Subcutaneous adipose tissue (tissue), 4 donors: ENCODE measurements around the gene FAM193A. TPM values are rescaled to one million over a fixed set of nuclear protein-coding genes. Genes with fewer than 3 reads are reported as not detected.

Experiments
- total RNA-seq, 4 donors: library from RNA; depleted of rRNA; stranded (reverse); fragments of >200 nt; gene quantifications; one replicate each; pipeline ENCODE4 v1.1.0, GENCODE V29; 2016
- TF ChIP-seq, protein P1 (sequence below): fragments of 450-650 bp; IDR thresholded peaks from one replicate; pipeline ENCODE4 v1.5.1; 2016; ENCODE audit warnings: low read depth, mild to moderate bottlenecking, control low read depth, antibody characterized with exemption, moderate library complexity

Gene FAM193A
- total RNA-seq, 4 donors from 2014 or later = 16.5 to 39.2 (median 24.0) TPM

- TF ChIP-seq, protein P1, sequence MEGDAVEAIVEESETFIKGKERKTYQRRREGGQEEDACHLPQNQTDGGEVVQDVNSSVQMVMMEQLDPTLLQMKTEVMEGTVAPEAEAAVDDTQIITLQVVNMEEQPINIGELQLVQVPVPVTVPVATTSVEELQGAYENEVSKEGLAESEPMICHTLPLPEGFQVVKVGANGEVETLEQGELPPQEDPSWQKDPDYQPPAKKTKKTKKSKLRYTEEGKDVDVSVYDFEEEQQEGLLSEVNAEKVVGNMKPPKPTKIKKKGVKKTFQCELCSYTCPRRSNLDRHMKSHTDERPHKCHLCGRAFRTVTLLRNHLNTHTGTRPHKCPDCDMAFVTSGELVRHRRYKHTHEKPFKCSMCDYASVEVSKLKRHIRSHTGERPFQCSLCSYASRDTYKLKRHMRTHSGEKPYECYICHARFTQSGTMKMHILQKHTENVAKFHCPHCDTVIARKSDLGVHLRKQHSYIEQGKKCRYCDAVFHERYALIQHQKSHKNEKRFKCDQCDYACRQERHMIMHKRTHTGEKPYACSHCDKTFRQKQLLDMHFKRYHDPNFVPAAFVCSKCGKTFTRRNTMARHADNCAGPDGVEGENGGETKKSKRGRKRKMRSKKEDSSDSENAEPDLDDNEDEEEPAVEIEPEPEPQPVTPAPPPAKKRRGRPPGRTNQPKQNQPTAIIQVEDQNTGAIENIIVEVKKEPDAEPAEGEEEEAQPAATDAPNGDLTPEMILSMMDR = no peak
Measured at GRCh38 chr4:2700031-2700430, 163.6 kb downstream of the FAM193A start.

GRCh38 chr4:2702361-2702760, 165.9 kb downstream of the FAM193A start:
- TF ChIP-seq, protein P1 = no peak

DNA sequence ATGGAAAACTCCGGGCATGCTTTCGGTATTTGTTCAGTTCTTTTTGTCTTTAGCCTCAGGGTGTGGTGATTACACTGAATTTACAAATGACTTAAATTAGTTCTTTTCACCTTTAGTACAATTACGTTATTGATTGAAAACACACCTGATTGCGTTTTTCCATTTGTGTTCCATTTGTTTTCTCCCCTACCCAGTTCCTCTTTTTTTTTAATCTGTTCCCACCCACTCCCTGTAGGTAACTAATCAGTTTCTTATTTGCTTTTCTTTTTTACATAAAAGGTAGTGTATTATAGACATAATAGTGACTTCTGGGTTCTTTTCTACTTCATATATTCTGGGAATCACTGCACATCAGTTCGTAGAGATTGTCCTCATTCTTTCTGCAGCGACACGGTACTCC, 166.3 kb downstream of the FAM193A start:
- TF ChIP-seq, protein P1 = no peak

- TF ChIP-seq, protein P1 = no peak
Measured at GRCh38 chr4:2712261-2712842, 175.9 kb downstream of the FAM193A start.

DNA sequence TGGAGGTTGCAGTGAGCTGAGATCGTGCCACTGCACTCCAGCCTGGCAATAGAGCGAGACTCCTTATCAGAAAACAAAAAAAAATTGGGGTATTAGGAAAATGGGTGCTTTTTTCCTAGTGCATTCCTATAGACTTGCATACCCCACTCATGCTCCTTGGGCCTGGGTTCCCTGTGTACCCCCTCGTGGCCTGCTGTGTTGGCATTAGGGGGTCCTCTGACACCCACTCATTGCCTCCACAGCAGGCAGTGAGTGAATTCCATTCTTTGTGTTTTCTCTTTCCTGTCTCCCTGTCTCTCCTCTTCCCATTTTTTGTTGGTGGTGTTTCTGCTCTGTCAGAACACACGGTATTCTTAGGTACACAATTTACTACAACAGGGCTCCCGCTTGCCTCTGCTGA, 176.9 kb downstream of the FAM193A start:
- TF ChIP-seq, protein P1 = no peak

- TF ChIP-seq, protein P1 = no peak
Measured at GRCh38 chr4:2714061-2714770, 177.8 kb downstream of the FAM193A start.

DNA sequence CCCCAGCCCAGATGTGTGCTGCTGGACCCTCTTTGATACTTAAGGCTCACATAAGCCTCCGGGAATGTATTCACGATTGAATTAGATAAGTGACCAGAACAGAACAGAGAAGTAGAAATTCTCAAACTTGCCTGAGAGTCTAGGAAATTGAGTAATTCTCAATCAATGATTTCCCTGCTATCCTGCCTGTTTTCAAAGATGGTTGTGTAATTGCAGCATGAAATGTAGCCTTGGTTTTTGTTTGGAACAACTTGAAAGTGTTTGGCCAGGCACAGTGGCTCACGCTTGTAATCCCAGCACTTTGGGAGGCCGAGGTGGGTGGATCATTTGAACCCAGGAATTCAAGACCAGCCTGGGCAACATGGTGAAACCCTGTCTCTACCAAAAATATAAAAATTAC, 178.5 kb downstream of the FAM193A start:
- TF ChIP-seq, protein P1 = no peak
